Measurements from ENCODE around the gene NPM3. TPM values are rescaled to one million over a fixed set of nuclear protein-coding genes. Genes with fewer than 3 reads are reported as not detected.

Gene NPM3
- total RNA-seq, 1 donor from 2014 or later, result 115 TPM

- DNase-seq (ENCODE audit: low read depth), result no peak
- H3K27me3 ChIP-seq (ENCODE audit: control insufficient read depth, insufficient read depth, low read length), result peaks cover 2% of the 10 kb centered on the region
- no peak for TF ChIP-seq CTCF (IDR thresholded peaks at IDR 0.05; ENCODE audit: insufficient read depth, low read length, poor library complexity, severe bottlenecking)
- H3K36me3 ChIP-seq (ENCODE audit: control insufficient read depth, insufficient read depth, low read length), result no peaks in the 10 kb centered on the region
- H3K4me3 ChIP-seq (ENCODE audit: low read depth, low read length), result no peak overlapping the region
Observed at GRCh38 chr10:101744267-101744666, 39.0 kb downstream of the NPM3 start.

GRCh38 chr10:101741938-101742337 lies 41.3 kb downstream of the NPM3 start:
- H3K36me3 ChIP-seq (ENCODE audit: control insufficient read depth, insufficient read depth, low read length), result no peaks in the 10 kb centered on the region
- H3K4me3 ChIP-seq (ENCODE audit: low read depth, low read length), result no peak overlapping the region
- no peak for TF ChIP-seq CTCF (IDR thresholded peaks at IDR 0.05; ENCODE audit: insufficient read depth, low read length, poor library complexity, severe bottlenecking)
- H3K27me3 ChIP-seq (ENCODE audit: control insufficient read depth, insufficient read depth, low read length), result peaks cover 2% of the 10 kb centered on the region
- DNase-seq (ENCODE audit: low read depth), result no peak

GRCh38 chr10:101736666-101737065 lies 46.6 kb downstream of the NPM3 start:
- no peak overlapping the region for H3K4me3 ChIP-seq (ENCODE audit: low read depth, low read length)
- TF ChIP-seq CTCF (IDR thresholded peaks at IDR 0.05; ENCODE audit: insufficient read depth, low read length, poor library complexity, severe bottlenecking), result no peak
- DNase-seq (ENCODE audit: low read depth), result no peak
- H3K36me3 ChIP-seq (ENCODE audit: control insufficient read depth, insufficient read depth, low read length), result no peaks in the 10 kb centered on the region
- H3K27me3 ChIP-seq (ENCODE audit: control insufficient read depth, insufficient read depth, low read length), result peaks cover 3% of the 10 kb centered on the region

GRCh38 chr10:101732096-101732495 lies 51.1 kb downstream of the NPM3 start:
- H3K4me3 ChIP-seq (ENCODE audit: low read depth, low read length), result no peak overlapping the region
- no peak for TF ChIP-seq CTCF (IDR thresholded peaks at IDR 0.05; ENCODE audit: insufficient read depth, low read length, poor library complexity, severe bottlenecking)
- DNase-seq (ENCODE audit: low read depth), result no peak

More at GRCh38 chr10:101732096-101732495, 51.1 kb downstream of the NPM3 start:
- Histone ChIP-seq H3K27me3 (ENCODE audit: control insufficient read depth, insufficient read depth, low read length) (peaks cover 3% of the 10 kb centered on the region), H3K36me3 (ENCODE audit: control insufficient read depth, insufficient read depth, low read length) (no peaks in the 10 kb centered on the region)

Other genes with a start within 250 kb of the NPM3 start
- 24.0 and 32.2 TPM in 2 replicates for gene POLL, start 195.2 kb downstream of the NPM3 start, total RNA-seq
- gene DPCD, start 195.1 kb downstream of the NPM3 start, total RNA-seq, result 29.6 and 51.4 TPM in 2 replicates
- gene FBXW4, start 88.3 kb downstream of the NPM3 start, total RNA-seq, result 24.4 and 27.5 TPM in 2 replicates
- not detected in 2 replicates for gene FGF8, start 7.3 kb downstream of the NPM3 start, total RNA-seq
- 72.8 and 78.9 TPM in 2 replicates for gene OGA, start 35.0 kb upstream of the NPM3 start, total RNA-seq
- 0.29 and 0.48 TPM in 2 replicates for gene KCNIP2, start 60.4 kb upstream of the NPM3 start, total RNA-seq